Cerebellar cortex (tissue), 1 donor: ENCODE results near the gene MKI67.

ENCODE experiments used
- DNase-seq: peaks from one replicate; pipeline ENCODE4 v3.0.0-alpha.2; 2015; ENCODE audit warnings: low spot score

MKI67 gene

GRCh38 chr10:128064108-128064969 is 61.9 kb downstream of the MKI67 start:
- no peak for DNase-seq

- DNase-seq = no peak
These were observed 62.5 kb downstream of the MKI67 start for GRCh38 chr10:128063736-128064107.

- no peak for DNase-seq
These were observed 63.2 kb downstream of the MKI67 start for GRCh38 chr10:128062881-128063563.

GRCh38 chr10:128062331-128062880 is 63.8 kb downstream of the MKI67 start:
- no peak for DNase-seq

GRCh38 chr10:128061306-128062300 is 64.6 kb downstream of the MKI67 start:
- no peak for DNase-seq

GRCh38 chr10:128060341-128061250 is 65.6 kb downstream of the MKI67 start:
- no peak for DNase-seq

GRCh38 chr10:128059982-128060293 is 66.3 kb downstream of the MKI67 start:
- DNase-seq = no peak

GRCh38 chr10:128059266-128059981 is 66.8 kb downstream of the MKI67 start:
- DNase-seq = no peak

- no peak for DNase-seq
These were observed 67.5 kb downstream of the MKI67 start for GRCh38 chr10:128058750-128059134.

- DNase-seq = no peak
These were observed 68.0 kb downstream of the MKI67 start for GRCh38 chr10:128058106-128058749.

GRCh38 chr10:128056303-128057050 is 69.7 kb downstream of the MKI67 start:
- DNase-seq = no peak

GRCh38 chr10:128055061-128055868 is 71.0 kb downstream of the MKI67 start:
- DNase-seq = no peak

GRCh38 chr10:128054163-128054970 is 71.9 kb downstream of the MKI67 start:
- DNase-seq = no peak

GRCh38 chr10:128053356-128053755 is 72.9 kb downstream of the MKI67 start:
- DNase-seq = no peak

- DNase-seq = no peak
These were observed 73.5 kb downstream of the MKI67 start for GRCh38 chr10:128052696-128053095.

GRCh38 chr10:128051548-128051947 is 74.7 kb downstream of the MKI67 start:
- no peak for DNase-seq

GRCh38 chr10:128050936-128051335 is 75.3 kb downstream of the MKI67 start:
- no peak for DNase-seq
